HepG2 (cell line): Measurements from ENCODE around the gene NDUFB11. TPM values are rescaled to one million over a fixed set of nuclear protein-coding genes. Genes with fewer than 3 reads are reported as not detected.

ENCODE experiments used
- ATAC-seq: fragments of 200-7000 bp; cut with Tn5 transposase; 3 replicates; pipeline ENCODE4 v1.9.1; 2020; ENCODE audit warnings: mild to moderate bottlenecking, moderate library complexity
- BruUV-seq: library from RNA; stranded (reverse); fragments of 400-500 nt; replicated peaks from 2 replicates; lab custom pipeline; 2021; lab: Mats Ljungman, UMichigan
- CTCF ChIA-PET: fragments of 300-600 bp; formaldehyde crosslinking; extraction: SDS; loops from one replicate; lab custom pipeline; 2021; ENCODE audit warnings: low total read pairs, inconsistent platforms, low intra/inter-chr PET ratio; lab: Yijun Ruan, JAX
- POLR2A ChIA-PET: fragments of 350-600 bp; sonication (Branson Sonifier 250); formaldehyde crosslinking; loops from one replicate; lab custom pipeline; 2020; ENCODE audit warnings: antibody characterized with exemption, inconsistent platforms; lab: Yijun Ruan, JAX
- DNase-seq: peaks from one replicate; pipeline ENCODE4 v3.0.0-alpha.2; 2015; ENCODE audit warnings: low spot score
- FAIRE-seq: peaks from 3 replicates; lab custom pipeline; 2011; peaks lifted over from hg19 to GRCh38; lab: Jason Lieb, UNC
- H2AFZ ChIP-seq: one replicate; pipeline ENCODE4 v1.6.1; 2011; ENCODE audit warnings: low read length, inconsistent platforms
- H3K27ac ChIP-seq: fragments of 300-600 bp; 3 replicates; pipeline ENCODE4 v1.8.0; 2011; ENCODE audit warnings: mixed run types, mild to moderate bottlenecking, mixed read lengths, low read length, inconsistent platforms; ENCODE audit not compliant: insufficient read depth; ENCODE audit errors: extremely low read length
- H3K27me3 ChIP-seq, 2 experiments: fragments of 200-600 bp in 1 of 2; 2 replicates in 1 of 2; 3 replicates in 1 of 2; pipeline versions ENCODE4 v1.6.0 to v1.8.0; 2011; ENCODE audit warnings: low read length in 2 of 2, mild to moderate bottlenecking in 2 of 2, moderate library complexity in 2 of 2, inconsistent platforms in 1 of 2; ENCODE audit not compliant: insufficient read depth in 2 of 2, control insufficient read depth in 1 of 2
- H3K36me3 ChIP-seq, 2 experiments: fragments of 200-600 bp in 1 of 2; replicated peaks in 1 of 2; 2 replicates in 1 of 2; 3 replicates in 1 of 2; pipeline versions ENCODE4 v1.5.1 to v1.8.0; 2011; ENCODE audit warnings: low read length in 2 of 2, inconsistent platforms in 1 of 2; ENCODE audit not compliant: insufficient read depth in 2 of 2, control insufficient read depth in 1 of 2
- H3K4me1 ChIP-seq: 2 replicates; pipeline ENCODE4 v1.5.1; 2012; ENCODE audit warnings: low read length, inconsistent platforms; ENCODE audit not compliant: insufficient read depth
- H3K4me2 ChIP-seq: 2 replicates; pipeline ENCODE4 v1.6.0; 2011; ENCODE audit warnings: low read depth, low read length, inconsistent platforms
- H3K4me3 ChIP-seq, 3 experiments: fragments of 200-600 bp in 1 of 3; sonication (generic), shearing (Covaris generic) in 1 of 3; replicated peaks in 1 of 3; 2 replicates each; pipeline ENCODE4 v1.5.1; 2011 to 2016; ENCODE audit warnings: low read length in 3 of 3, inconsistent platforms in 2 of 3, low read depth in 2 of 3, mild to moderate bottlenecking in 2 of 3, control low read depth in 1 of 3, mixed read lengths in 1 of 3; ENCODE audit not compliant: insufficient read depth in 1 of 3
- H3K79me2 ChIP-seq: one replicate; pipeline ENCODE4 v1.6.1; 2011; ENCODE audit warnings: low read length, inconsistent platforms; ENCODE audit not compliant: insufficient read depth
- H3K9ac ChIP-seq: 2 replicates; pipeline ENCODE4 v1.6.0; 2011; ENCODE audit warnings: mild to moderate bottlenecking, low read depth, low read length, inconsistent platforms; ENCODE audit not compliant: insufficient read depth
- H3K9me3 ChIP-seq: 2 replicates; pipeline ENCODE4 v1.5.1; 2012; ENCODE audit warnings: mild to moderate bottlenecking, low read length
- H4K20me1 ChIP-seq: 2 replicates; pipeline ENCODE4 v1.6.0; 2011; ENCODE audit warnings: inconsistent platforms, mild to moderate bottlenecking, low read length, moderate library complexity; ENCODE audit not compliant: insufficient read depth
- FOSL1 ChIP-seq: sonication (generic); formaldehyde crosslinking; IDR thresholded peaks from 2 replicates; pipeline ENCODE4 v1.9.0; 2021; ENCODE audit warnings: missing genetic modification reagents, borderline replicate concordance
- GZF1 ChIP-seq: sonication (generic); formaldehyde crosslinking; IDR thresholded peaks from 2 replicates; pipeline ENCODE4 v1.5.1; 2020; ENCODE audit warnings: mild to moderate bottlenecking, missing genetic modification reagents
- JARID2 ChIP-seq: sonication (generic); formaldehyde crosslinking; IDR thresholded peaks from 2 replicates; pipeline ENCODE4 v1.8.1; 2023; ENCODE audit warnings: missing genetic modification reagents, inconsistent platforms; ENCODE audit not compliant: insufficient replicate concordance
- LRRFIP1 ChIP-seq: sonication (generic); formaldehyde crosslinking; conservative IDR thresholded peaks from 2 replicates; pipeline ENCODE4 v1.4.0; 2020; ENCODE audit warnings: missing genetic modification reagents
- PATZ1 ChIP-seq: sonication (generic); formaldehyde crosslinking; IDR thresholded peaks from 2 replicates; pipeline ENCODE4 v1.4.0; 2020; ENCODE audit warnings: missing genetic modification reagents
- PRDM15 ChIP-seq: sonication (generic); formaldehyde crosslinking; IDR thresholded peaks from 2 replicates; pipeline ENCODE4 v1.4.0; 2020; ENCODE audit warnings: missing genetic modification reagents
- PTBP1 ChIP-seq: fragments of 200-400 bp; formaldehyde crosslinking; IDR thresholded peaks from 2 replicates; pipeline ENCODE4 v1.6.1; 2018; ENCODE audit warnings: low read length, low read depth; ENCODE audit not compliant: poor library complexity, severe bottlenecking
- RAD51 ChIP-seq: fragments of 450-650 bp; IDR thresholded peaks from 2 replicates; pipeline ENCODE4 v1.6.1; 2016; ENCODE audit warnings: borderline replicate concordance
- SMYD3 ChIP-seq: sonication (generic); formaldehyde crosslinking; IDR thresholded peaks from 2 replicates; pipeline ENCODE4 v1.8.1; 2023; ENCODE audit warnings: mild to moderate bottlenecking, missing genetic modification reagents
- SOX5 ChIP-seq: IDR thresholded peaks from 2 replicates; pipeline ENCODE4 v1.6.1; 2016; ENCODE audit warnings: borderline replicate concordance
- TBL1XR1 ChIP-seq: fragments of 150-350 bp; IDR thresholded peaks from 2 replicates; pipeline ENCODE4 v1.6.1; 2014; ENCODE audit warnings: borderline replicate concordance, low read length; ENCODE audit not compliant: partially characterized antibody
- U2AF1 ChIP-seq: fragments of 200-400 bp; formaldehyde crosslinking; optimal IDR thresholded peaks from 2 replicates; pipeline ENCODE3; 2017; ENCODE audit warnings: mild to moderate bottlenecking, low read depth, low read length
- ZMYM3 ChIP-seq: sonication (generic); formaldehyde crosslinking; IDR thresholded peaks from 2 replicates; pipeline ENCODE4 v1.5.1; 2020; ENCODE audit warnings: mild to moderate bottlenecking, missing genetic modification reagents
- ZNF329 ChIP-seq: sonication (generic); formaldehyde crosslinking; IDR thresholded peaks from 2 replicates; pipeline ENCODE4 v1.9.0; 2021; ENCODE audit warnings: low read depth, mild to moderate bottlenecking, missing genetic modification reagents
- ZNF484 ChIP-seq: sonication (generic); formaldehyde crosslinking; IDR thresholded peaks from 2 replicates; pipeline ENCODE4 v1.5.1; 2020; ENCODE audit warnings: mild to moderate bottlenecking, low read depth, missing genetic modification reagents, borderline replicate concordance
- ZNF607 ChIP-seq: sonication (generic); formaldehyde crosslinking; IDR thresholded peaks from 2 replicates; pipeline ENCODE4 v1.5.1; 2020; ENCODE audit warnings: missing genetic modification reagents, mild to moderate bottlenecking, borderline replicate concordance
- ZNF776 ChIP-seq: sonication (generic); formaldehyde crosslinking; IDR thresholded peaks from 2 replicates; pipeline ENCODE4 v1.4.0; 2020; ENCODE audit warnings: mild to moderate bottlenecking, missing genetic modification reagents
- WGBS: methylation state at CpG from one replicate; pipeline ENCODE4 v1.1.6; 2017; ENCODE audit warnings: low lambda C conversion rate; 5-methylcytosine and 5-hydroxymethylcytosine counted together
- in situ Hi-C: cut with HindIII; loops from 2 replicates; pipeline ENCODE4 v1.10.0; 2017; ENCODE audit warnings: low pct_unique_long_range_greater_than_20kb; ENCODE audit not compliant: extremely low pct_ligation_motif_present
- intact Hi-C: fragments of 100-400 bp; cut with micrococcal nuclease; formaldehyde crosslinking; loops from one replicate; pipeline ENCODE4 v1.10.0; 2022; ENCODE audit not compliant: unreplicated experiment
- polyA plus RNA-seq, 8 experiments: library from polyadenylated mRNA; depleted of rRNA in 3 of 8; stranded (reverse) in 7 of 8; unstranded in 1 of 8; fragments of >200 nt; fragmentation: Illumina TruSeq in 4 of 8; extraction: Trizol in 4 of 8; gene quantifications; 2 replicates each; pipeline versions ENCODE4 v1.2.1 to v1.2.3, GENCODE V29; 2011 to 2016; ENCODE audit warnings: low read depth in 4 of 8, missing spikeins in 1 of 8, mixed read lengths in 1 of 8; ENCODE audit not compliant: insufficient read depth in 1 of 8
- total RNA-seq, 5 experiments: library from RNA; depleted of rRNA; stranded (reverse); fragments of >200 nt; fragmentation: Illumina TruSeq; extraction: Trizol; gene quantifications; 2 replicates each; pipeline ENCODE4 v1.2.3, GENCODE V29; 2016; ENCODE audit warnings: low read depth in 1 of 5

The NDUFB11 gene
- total and polyA plus RNA-seq, 2 of the 13 experiments (the other 11 are each of a cell fraction or from before 2014, with no cell fraction given) = 46.6 to 100 TPM

GRCh38 chrX:47178337-47178736, 33.8 kb upstream of the NDUFB11 start:
- Histone ChIP-seq H2AFZ (no peak overlapping the region), H3K4me2 (no peak overlapping the region), H3K9me3 (no peaks in the 10 kb centered on the region), H3K4me1 (no peaks in the 10 kb centered on the region), H3K36me3 (peaks cover 19 to 41% of the 10 kb centered on the region in 2 experiments), H3K79me2 (no peaks in the 10 kb centered on the region), H3K27ac (no peak overlapping the region), H3K4me3 (no peak overlapping the region), H3K9ac (no peak overlapping the region), H3K27me3 (no peaks in the 10 kb centered on the region), H4K20me1 (no peaks in the 10 kb centered on the region)
- no peak for ATAC-seq
- intact Hi-C loops = no loop called here
- ChIA-PET CTCF (no interaction called here), POLR2A (no interaction called here)
- no peak for FAIRE-seq
- no TSS peak for BruUV-seq
- in situ Hi-C loops = no loop called here
- WGBS = 99% methylated on average over 5 of the region's 5 CpGs
- DNase-seq = no peak
- no peak for TF ChIP-seq RAD51
- no peak for TF ChIP-seq GZF1
- TF ChIP-seq FOSL1 (CRISPR knock-in tag) = no peak
- no peak for TF ChIP-seq ZNF484
- TF ChIP-seq TBL1XR1 = no peak
- no peak for TF ChIP-seq PATZ1 (CRISPR knock-in tag)
- no peak for TF ChIP-seq ZNF607 (CRISPR knock-in tag)
- TF ChIP-seq ZNF329 = no peak
- no peak for TF ChIP-seq U2AF1
- TF ChIP-seq ZMYM3 (CRISPR knock-in tag) = no peak
- no peak for TF ChIP-seq SOX5 (CRISPR knock-in tag)
- TF ChIP-seq LRRFIP1 (CRISPR knock-in tag) = no peak
- TF ChIP-seq PTBP1 = no peak
- TF ChIP-seq SMYD3 = no peak
- TF ChIP-seq ZNF776 = no peak
- TF ChIP-seq PRDM15 = no peak
- no peak for TF ChIP-seq JARID2
